AG09309 (cell line): Measurements from ENCODE around the gene CLEC18C.
A peak's percentile ranks its signal among the peaks of the same experiment; 100 is the strongest.
"Not testable (repeated sequence)": the region's sequence is repeated elsewhere in the genome, so short reads cannot be mapped to it uniquely, and the experiment has no call there.

Source experiments
- DNase-seq: peaks from one replicate; pipeline ENCODE4 v3.0.0-alpha.2; 2010; ENCODE audit warnings: low read depth
- H3K4me3 ChIP-seq: 2 replicates; pipeline ENCODE4 v1.5.1; 2011; ENCODE audit warnings: mild to moderate bottlenecking, low read depth, low read length, moderate library complexity; ENCODE audit not compliant: control insufficient read depth

Gene CLEC18C

GRCh38 chr16:70188608-70188915 is 15.0 kb downstream of the CLEC18C start:
- not testable (repeated sequence) for DNase-seq
- peak overlapping the region; percentile 26 for H3K4me3 ChIP-seq

- DNase-seq, H3K4me3 ChIP-seq: not testable (repeated sequence)
These were observed 17.0 kb downstream of the CLEC18C start for GRCh38 chr16:70190574-70190973.

GRCh38 chr16:70196683-70197300 is 23.2 kb downstream of the CLEC18C start:
- H3K4me3 ChIP-seq, DNase-seq: not testable (repeated sequence)

GRCh38 chr16:70197611-70198010 is 24.0 kb downstream of the CLEC18C start:
- H3K4me3 ChIP-seq, DNase-seq: not testable (repeated sequence)

GRCh38 chr16:70198230-70198629 is 24.6 kb downstream of the CLEC18C start:
- not testable (repeated sequence) for H3K4me3 ChIP-seq, DNase-seq

GRCh38 chr16:70198666-70199065 is 25.1 kb downstream of the CLEC18C start:
- DNase-seq, H3K4me3 ChIP-seq: not testable (repeated sequence)

- not testable (repeated sequence) for DNase-seq, H3K4me3 ChIP-seq
These were observed 25.6 kb downstream of the CLEC18C start for GRCh38 chr16:70199170-70199569.

GRCh38 chr16:70200063-70200462 is 26.5 kb downstream of the CLEC18C start:
- not testable (repeated sequence) for DNase-seq, H3K4me3 ChIP-seq

- H3K4me3 ChIP-seq, DNase-seq: not testable (repeated sequence)
These were observed 29.9 kb downstream of the CLEC18C start for GRCh38 chr16:70203508-70203907.

- not testable (repeated sequence) for H3K4me3 ChIP-seq, DNase-seq
These were observed 30.4 kb downstream of the CLEC18C start for GRCh38 chr16:70204010-70204409.

GRCh38 chr16:70204668-70205405 is 31.2 kb downstream of the CLEC18C start:
- H3K4me3 ChIP-seq, DNase-seq: not testable (repeated sequence)

GRCh38 chr16:70206382-70206781 is 32.8 kb downstream of the CLEC18C start:
- DNase-seq, result not testable (repeated sequence)

GRCh38 chr16:70218586-70218985 is 45.0 kb downstream of the CLEC18C start:
- H3K4me3 ChIP-seq, DNase-seq: not testable (repeated sequence)

More at GRCh38 chr16:70206382-70206781, 32.8 kb downstream of the CLEC18C start:
- H3K4me3 ChIP-seq, result not testable (repeated sequence)

GRCh38 chr16:70222574-70222973 is 49.0 kb downstream of the CLEC18C start:
- not testable (repeated sequence) for DNase-seq, H3K4me3 ChIP-seq

- DNase-seq, result not testable (repeated sequence)
These were observed 49.6 kb downstream of the CLEC18C start for GRCh38 chr16:70223216-70223615.

GRCh38 chr16:70223971-70224513 is 50.5 kb downstream of the CLEC18C start:
- not testable (repeated sequence) for DNase-seq

More at GRCh38 chr16:70223216-70223615, 49.6 kb downstream of the CLEC18C start:
- not testable (repeated sequence) for H3K4me3 ChIP-seq

GRCh38 chr16:70224645-70225044 is 51.1 kb downstream of the CLEC18C start:
- H3K4me3 ChIP-seq, DNase-seq: not testable (repeated sequence)

More at GRCh38 chr16:70223971-70224513, 50.5 kb downstream of the CLEC18C start:
- not testable (repeated sequence) for H3K4me3 ChIP-seq

GRCh38 chr16:70225430-70225829 is 51.8 kb downstream of the CLEC18C start:
- DNase-seq, H3K4me3 ChIP-seq: not testable (repeated sequence)

GRCh38 chr16:70226024-70226423 is 52.4 kb downstream of the CLEC18C start:
- H3K4me3 ChIP-seq, DNase-seq: not testable (repeated sequence)
